Left colon (tissue), 2 donors: ENCODE data around the gene ADRA2C. TPM values are rescaled to one million over a fixed set of nuclear protein-coding genes. Genes with fewer than 3 reads are reported as not detected.

Experiments
- ATAC-seq: fragments of 200-7000 bp; cut with Tn5 transposase; one replicate; pipeline ENCODE4 v1.9.1; 2020; ENCODE audit warnings: mild to moderate bottlenecking, moderate library complexity
- DNase-seq, 2 donors: peaks; one replicate each; pipeline ENCODE4 v3.0.0-alpha.2; 2020
- intact Hi-C, 2 donors: fragments of 100-400 bp; cut with DNase I in 1 of 2; cut with micrococcal nuclease in 1 of 2; formaldehyde crosslinking; loops; one replicate each; pipeline versions ENCODE4 v1.11.2 to v1.14.0; 2022; cut with DNase I, micrococcal nuclease
- total RNA-seq, 2 donors: library from RNA; stranded (reverse); fragmentation: NEBNext Ultra II Directional; extraction: Animal tissue kit (Norgen Biotek cat#: 25700); gene quantifications; one replicate each; pipeline ENCODE4 v1.2.1, GENCODE V29; 2021
- donor health status: DM: no; HTN: no; CAD: no.
- donor health status: DM: yes; HTN: yes; CAD: no.

Gene ADRA2C
- total RNA-seq, 2 donors from 2014 or later, result 0.84 to 0.92 TPM

DNA sequence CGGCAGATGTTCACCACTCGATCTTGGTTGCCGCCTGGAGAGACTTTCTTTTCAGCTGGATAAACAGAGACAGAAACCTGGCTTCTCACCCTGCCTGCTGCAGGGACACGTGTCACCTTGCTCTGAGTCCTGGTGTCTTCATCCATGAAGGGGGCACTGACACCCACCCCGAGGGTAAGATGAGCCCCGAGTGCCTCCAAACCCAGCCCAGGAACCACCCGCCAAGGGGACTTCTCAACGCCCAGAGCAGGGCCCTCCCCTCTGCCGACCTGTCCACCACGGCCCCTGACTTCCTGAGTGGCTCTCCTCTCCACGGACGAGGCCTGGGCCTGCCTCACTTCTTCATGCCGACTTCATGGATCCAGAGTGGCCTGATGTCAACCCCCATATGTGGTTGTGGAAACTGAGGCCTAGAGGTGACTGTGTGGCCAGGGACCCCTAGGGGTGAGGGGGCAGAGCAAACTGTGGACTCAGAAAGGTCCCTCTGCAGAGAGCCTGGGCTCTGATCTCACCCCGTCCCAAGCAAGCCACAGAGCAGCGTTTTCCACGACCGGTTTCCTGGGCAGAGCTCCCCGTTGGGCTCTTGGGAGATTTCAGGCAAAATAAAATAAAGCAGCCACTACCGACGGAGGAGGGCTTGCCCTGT is 5.1 kb downstream of the ADRA2C start:
- intact Hi-C loops, result no loop called here
- no peak for DNase-seq
- ATAC-seq, result no peak

DNA sequence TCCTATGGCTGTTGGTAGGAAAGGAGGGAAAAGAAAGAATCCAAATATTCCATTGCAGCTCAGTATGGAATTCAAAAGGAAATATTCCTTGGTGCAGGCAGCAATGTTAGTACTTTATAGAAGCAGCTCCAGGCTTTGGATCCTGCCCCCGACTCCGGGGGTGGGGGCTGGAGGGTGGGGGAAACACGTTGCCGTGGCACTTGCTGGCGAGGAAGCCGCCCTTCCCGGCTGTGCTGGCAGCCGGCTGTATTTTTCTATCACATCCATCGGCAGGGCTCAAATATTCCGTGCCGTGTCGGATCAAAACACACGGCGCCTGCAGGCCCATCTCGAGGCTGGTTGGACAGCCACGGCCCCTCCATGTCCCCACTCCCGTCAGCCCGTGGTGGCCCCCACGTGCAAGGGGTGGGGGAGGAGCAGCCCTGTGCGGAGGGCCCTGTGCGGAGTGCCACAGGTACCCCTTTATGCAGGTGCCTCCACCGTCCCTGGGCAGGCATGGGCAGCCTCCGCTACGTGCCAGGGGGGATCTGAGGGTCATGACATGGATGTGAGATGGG is 5.8 kb downstream of the ADRA2C start:
- intact Hi-C loops, result no loop called here
- DNase-seq (no peak), ATAC-seq (no peak)

DNA sequence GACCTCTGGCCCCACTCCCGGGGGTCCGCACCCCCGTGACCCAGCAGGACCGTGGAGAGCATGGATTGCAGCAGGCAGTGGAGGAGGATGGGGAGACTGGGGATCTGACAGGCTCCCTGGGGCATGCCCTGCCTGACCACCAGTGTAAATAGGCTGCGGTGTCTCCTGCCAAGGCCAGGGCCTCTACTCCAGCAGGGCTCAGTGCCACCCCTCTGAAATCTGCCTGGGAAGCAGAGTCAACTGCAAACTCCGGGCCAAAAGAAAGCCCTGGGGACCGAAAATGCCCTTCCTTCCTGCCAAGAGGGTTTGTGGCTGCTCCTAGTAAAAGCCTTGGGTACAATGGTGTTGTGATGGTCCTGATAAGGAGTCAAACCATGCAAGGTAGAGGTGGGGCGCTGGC is 6.4 kb downstream of the ADRA2C start:
- ATAC-seq (no peak), DNase-seq (no peak)
- intact Hi-C loops, result no loop called here

DNA sequence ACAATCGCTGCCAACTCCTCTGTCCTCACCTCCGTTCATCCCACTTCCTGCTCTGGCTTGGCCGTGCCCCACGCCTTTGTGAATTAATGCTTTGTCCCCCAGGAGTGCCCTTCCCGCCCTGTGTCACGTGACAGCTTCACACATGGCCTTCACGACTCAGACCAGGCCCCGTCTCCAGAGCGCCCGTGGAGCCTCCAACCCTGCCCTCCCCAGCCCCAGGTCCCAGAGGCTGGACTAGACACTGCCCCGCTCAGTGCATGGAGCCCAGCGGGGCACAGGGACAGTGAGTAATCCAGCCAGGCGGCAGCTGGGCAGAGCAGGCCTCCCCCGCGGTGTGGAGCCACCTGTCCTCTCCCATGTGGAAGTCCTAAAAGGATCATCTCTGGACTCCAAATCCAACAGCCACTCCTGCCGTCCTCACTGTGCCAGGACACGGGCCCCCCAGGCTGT is 7.4 kb downstream of the ADRA2C start:
- DNase-seq (no peak), ATAC-seq (no peak)
- intact Hi-C loops, result no loop called here

DNA sequence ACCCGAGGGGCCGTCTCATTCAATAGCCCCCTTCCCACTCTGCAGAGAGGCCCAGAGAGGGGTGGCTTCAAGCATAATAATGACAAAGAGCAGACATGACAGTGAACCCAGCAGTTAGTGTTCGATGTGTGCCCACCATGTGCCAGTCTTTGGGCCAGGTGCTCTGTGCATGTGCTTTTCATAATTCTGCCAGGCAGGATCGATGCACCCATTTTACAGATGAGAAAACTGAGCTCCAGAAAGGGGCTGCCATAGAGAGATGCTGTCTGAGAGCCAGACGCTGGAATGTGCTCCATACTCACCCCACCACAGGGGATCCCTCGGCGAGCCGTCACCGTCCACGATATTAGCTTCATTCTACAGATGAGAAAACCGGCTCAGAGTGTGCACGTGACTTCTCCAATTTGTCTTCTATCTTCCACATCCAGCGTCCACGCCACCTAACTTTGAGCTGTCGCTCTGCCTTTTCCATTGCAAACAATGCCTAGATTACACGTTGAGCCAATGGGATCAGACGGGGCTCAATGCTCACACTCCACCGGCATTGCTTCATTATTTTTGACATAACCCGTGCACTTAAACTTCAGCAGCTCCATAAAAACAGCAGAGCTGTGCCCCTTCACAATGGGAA is 8.2 kb downstream of the ADRA2C start:
- no peak for ATAC-seq
- intact Hi-C loops, result no loop called here
- no peak for DNase-seq

DNA sequence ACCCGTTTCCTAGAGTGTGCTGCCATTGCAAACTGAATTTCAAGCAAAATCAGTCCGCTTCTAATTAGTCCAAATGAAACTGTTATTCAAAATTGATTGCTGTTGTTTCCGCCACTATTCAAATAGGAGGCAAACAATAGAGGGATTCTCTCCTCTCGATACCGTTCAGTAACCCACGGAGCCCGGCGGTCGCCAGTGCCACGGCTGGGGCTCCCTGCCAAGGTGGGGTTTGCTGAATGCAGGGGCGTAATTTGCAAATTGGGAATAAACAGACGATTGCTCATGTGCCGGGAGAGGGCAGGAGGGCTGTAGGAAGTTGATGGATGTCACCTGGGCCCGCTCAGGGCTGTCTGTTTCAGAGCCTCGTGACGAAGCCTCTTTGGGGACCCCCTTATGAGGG is 8.8 kb downstream of the ADRA2C start:
- ATAC-seq, result no peak
- DNase-seq, result no peak
- intact Hi-C loops, result no loop called here

DNA sequence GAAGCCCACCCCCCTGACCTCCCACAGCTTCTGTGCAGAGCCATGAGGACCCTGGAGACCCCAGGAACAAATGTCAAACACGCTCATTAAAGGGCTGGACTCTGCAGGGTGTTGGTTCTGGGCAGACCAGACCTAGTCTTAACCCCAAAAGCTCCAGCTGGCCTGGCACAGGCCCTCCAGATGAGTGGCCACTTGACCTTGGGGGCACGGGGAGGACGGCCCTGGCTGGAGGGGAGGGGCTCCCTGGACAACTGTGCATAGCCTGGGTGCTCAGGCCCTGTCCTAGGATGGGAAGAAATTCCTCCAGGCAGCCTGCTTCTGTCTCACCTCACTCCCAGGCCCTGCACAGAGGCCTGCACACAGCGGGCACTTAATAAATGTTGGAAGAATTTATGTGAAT is 9.4 kb downstream of the ADRA2C start:
- no peak for ATAC-seq
- no peak for DNase-seq
- intact Hi-C loops, result no loop called here

DNA sequence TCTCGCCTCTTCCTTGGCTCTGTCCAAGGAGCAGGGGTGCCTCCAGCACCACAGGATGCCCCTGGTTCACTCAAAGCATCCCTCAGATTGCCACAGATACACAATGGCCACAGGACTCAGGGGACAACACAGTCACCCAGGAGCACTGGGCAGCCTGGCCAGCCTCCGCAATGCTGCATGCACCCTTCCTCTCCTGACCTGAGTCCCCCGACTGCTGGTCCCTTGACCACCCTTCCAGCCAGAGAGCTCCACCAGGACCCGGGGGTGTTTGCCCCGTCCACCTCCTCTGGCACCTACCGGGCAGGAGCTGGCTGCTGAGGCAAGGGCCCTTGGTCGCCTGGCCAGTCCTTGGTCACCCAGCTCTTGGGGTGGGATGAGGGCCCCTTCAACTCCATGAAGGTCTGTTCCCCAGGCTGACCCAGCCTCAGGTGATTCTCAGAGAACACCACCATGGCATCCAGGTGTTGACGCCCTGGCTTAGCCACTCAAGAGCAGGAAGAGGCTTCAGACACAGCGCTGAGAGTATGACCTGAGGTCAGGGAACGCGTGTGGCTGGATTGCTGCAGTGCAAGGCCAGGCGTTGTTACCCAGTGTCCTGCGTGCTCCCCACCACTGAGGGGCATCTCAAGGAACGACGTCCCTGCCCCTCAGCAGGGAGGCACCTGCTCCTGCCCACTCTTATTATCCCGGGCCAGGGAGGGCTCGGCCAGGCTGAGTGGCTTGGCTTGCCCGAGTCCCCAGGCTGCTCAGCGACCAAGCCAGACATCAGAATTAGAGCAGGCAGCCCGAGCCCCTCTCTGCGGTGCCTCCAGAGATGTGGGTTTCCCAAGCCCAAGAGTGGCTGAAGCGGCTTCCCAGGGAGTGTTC is 10.2 kb downstream of the ADRA2C start:
- intact Hi-C loops, result no loop called here
- ATAC-seq (no peak), DNase-seq (no peak)

DNA sequence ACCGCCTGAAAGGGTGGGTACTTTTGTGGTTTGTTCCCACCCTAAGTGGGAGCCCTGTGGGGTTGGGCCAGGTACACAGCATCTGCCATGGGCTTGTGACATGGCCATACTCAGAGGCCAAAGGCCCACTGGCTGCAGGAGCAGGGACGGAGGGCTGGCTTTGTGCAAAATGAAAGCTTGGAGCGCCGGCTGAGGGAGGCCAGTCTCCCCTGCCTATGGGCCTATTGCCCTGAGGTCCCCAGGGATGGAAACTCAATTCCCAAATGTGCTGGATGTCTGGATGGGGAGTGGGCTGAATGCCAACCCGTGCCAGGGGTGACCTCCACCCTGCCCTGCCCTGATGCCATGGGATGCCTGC is 10.8 kb downstream of the ADRA2C start:
- intact Hi-C loops, result no loop called here
- DNase-seq (no peak), ATAC-seq (no peak)

DNA sequence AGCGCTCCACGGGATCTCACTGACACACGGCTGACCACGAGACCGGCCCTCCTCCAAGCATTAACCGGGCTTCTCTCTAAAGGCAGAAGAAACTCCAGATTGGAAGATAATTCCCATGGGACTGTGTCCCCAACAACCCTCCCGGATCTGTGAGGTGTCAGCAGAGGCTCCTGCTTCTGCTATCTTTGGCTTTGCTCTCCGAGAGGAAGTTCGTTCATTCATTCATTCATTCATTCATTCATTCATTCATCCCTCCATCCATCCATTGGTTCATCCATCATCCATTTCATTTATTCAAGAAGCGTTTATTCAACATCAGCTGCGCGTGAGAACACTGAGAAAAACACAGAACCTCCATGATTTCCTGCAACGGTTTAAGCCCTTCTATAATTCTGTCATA is 11.5 kb downstream of the ADRA2C start:
- ATAC-seq (no peak), DNase-seq (no peak)
- intact Hi-C loops, result no loop called here

DNA sequence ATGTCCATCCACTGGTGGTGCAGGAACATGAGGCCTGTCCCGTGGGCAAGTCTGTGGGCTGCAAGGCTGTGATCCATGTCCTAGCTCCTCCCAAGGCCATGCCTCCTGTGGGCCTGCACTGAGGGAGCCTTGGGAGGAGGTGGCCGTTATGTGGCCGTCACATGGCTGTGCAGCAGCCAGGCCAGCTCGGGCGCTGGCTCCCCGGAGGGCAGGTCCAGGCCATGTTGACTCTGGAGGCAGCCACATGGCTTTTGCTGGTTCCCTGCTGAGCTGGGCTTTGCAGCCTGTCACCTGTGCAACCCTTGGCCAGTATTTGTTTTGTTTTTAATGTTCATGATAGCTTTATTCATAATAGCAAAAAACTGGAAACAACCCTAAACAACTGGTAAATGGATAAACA is 13.3 kb downstream of the ADRA2C start:
- ATAC-seq, result no peak
- intact Hi-C loops, result no loop called here
- DNase-seq, result no peak

DNA sequence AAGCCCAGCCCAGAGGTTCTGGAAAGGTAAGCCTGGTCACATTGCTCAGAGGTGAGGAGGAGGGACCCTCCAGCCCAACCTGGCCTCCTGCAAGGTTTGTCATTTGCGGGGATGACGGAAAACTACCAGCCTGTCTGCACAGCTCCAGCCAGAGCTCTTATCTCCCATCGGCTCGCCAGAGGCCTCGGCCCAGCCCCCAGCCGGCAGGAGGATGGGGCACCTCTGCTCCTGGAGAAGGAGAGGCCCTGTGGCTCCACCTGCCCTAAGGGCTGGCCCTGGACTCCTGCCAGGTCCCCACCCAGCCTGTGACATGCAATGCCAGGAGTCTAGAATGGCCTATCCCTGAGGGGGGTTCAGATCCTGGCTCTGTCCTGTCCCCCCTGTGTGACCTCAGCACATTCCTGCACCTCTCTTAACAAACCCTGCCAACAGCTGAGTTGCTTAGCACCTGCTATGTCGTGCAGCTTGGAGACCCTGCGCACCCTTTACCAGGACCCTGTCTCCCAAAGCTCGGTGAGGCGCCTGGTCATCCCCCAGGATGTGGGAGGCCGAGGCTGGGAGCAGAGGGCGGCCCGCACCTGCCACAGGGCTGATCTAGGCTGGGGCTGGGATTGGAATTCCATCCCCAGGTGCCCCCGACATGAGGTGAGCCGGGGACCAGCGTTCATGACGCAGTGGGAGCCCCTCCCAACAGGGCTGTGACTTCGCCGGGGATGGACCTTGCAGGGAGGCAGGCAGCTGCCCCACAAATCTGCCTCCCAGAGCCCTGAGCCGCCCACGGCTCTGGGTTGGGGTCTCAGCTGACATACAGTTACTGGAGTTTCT is 14.4 kb downstream of the ADRA2C start:
- DNase-seq (peak in 1 of 2 donors; percentile 19), ATAC-seq (peak; percentile 51)
- intact Hi-C loops, result no loop called here

DNA sequence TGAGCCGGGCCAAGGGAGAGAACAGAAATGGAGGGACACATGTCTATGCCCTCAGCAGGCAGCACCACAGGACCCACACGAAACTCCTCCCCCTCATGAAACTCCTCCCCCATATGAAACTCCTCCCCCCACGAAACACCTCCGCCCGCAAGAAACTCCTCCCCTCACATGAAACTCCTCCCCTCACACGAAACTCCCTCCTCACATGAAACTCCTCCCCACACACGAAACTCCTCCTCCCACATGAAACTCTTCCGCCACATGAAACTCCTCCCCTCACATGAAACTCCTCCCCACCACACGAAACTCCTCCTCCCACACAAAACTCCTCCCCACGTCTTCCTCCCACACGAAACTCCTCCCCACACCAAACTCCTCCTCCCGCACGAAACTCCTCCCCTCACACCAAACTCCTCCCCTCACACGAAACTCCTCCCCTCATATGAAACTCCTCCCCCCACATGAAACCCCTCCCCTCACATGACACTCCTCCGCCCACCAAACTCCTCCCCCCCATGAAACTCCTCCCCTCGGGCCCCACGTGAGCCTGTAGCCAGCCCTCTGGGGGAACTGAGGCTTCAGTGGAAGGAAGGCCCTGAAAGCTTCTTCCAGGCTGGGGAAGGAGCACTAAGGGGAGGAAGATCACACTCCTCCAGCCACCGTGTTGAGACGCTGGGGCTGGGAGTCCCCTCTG is 15.2 kb downstream of the ADRA2C start:
- no peak for ATAC-seq
- intact Hi-C loops, result no loop called here

DNA sequence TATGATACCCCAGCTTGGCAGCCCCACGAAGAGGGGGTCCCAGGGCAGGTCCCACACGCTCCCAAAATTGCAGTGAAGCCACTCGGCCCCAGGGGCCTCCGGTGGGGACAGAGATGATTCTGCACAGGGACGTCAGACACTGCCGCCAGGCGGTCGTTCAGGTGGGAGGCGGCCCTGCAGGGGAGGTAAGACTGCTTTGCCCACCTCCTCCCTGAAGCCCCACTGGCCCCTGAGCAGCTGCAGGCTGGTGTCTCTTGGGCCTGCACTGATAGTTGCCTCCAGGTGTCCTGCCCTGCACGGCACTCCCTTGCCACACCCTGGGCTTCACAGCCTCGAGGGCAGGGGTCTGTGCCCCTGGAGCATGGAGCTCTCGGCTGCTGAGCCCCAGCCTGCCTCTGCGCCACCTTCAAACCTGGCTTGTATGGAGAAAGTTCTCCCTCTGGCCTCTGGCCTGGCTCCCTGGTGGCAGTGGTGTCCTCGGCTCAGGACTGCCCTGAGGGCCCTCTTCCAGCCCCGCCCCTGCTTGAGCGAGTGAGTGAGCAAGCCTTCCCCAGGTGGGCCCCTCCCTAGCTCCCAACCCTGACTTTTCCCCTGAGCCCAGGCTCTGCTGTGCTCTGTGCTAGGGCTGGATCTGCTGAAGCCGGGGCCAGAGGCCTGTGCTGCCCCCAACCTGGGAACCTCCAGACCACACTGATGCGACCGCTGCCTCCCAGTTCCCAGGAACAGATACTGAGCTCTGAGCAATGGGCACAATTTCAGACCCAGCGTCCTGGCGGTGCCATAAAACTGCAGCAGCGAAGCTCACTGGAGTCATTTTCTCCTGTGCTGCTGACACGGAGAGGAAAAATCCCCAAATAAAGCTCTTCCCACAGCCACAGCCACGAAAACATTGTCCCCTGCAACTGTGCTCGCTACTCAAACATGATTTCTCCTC is 16.1 kb downstream of the ADRA2C start:
- DNase-seq (no peak), ATAC-seq (no peak)

More for the DNA sequence above, 15.2 kb downstream of the ADRA2C start:
- DNase-seq, result no peak

DNA sequence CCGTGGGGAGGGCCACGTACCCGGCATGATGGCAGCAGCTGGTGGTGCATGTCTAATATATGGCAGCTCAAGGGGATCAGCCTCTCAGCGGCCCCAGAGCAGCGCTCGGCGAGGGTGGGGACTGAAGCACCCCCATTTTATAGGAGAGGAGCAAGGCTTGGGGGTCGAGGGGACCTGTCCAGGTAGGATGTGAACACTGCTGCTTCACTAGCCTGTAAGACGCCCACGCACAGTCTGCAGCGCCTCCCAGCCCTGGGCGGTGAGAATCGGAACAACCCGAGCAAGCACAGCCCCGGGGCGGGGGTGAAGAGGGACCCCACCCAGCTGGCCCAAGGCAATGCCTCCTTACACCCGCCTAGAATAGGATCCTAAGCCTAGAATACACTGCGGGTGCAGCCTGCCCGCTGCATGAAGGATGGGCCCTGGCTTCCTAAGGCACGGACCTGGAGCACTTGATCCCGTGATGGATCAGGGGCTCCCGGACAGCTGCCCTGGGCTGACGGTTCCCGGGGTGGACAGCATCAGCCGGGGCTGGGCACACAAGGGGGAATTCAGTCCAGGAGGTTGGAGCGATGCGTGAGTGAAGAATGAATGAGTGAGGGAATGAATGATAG is 17.6 kb downstream of the ADRA2C start:
- DNase-seq (no peak), ATAC-seq (peak; percentile 44)

More for the DNA sequence above, 16.1 kb downstream of the ADRA2C start:
- intact Hi-C loops, result no loop called here

DNA sequence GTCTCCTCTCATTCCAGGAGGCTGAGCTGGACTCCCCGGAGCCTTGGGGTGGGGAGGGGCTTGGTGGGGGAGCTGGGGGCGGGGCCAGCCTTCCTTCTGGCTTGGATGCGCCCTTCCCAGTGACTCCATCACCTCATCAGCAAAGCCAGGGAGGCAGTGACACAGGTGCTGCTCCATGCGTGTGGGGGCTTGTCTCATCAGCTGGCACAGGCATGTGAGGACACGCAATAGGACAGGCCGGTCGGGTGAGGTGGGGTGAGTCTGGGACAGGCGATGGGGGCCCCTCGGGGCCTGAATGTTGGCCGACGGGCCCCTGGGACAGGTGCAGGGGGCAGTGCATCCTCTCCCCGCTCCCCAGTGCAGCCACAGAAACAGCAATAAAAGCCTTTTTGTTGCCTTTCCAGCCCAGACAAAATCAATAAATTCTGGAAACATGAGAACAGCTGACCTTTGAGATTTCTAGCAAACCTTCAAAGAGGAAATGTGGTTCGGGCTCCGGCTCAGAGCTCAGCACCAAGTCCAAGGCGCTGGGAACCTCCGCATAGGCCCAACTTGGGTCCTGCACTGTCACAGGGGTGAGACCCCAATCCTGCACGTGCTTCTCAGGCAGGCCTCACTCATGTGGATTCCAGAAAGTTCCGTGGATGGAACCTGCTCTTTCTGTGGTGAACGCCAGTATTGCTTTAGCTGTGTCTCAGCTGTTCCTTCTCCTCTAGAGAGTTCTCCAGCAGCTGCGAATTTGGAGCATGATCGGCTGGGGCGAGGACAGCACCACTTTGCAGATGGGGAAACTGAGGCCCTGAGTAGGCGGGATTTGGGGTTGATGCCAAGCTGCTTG is 18.5 kb downstream of the ADRA2C start:
- DNase-seq, result no peak
- intact Hi-C loops, result no loop called here
- ATAC-seq, result no peak

More for the DNA sequence above, 17.6 kb downstream of the ADRA2C start:
- intact Hi-C loops, result no loop called here
